Stimulated activated CD4-positive, alpha-beta T cell treated with anti-CD3 and anti-CD28 coated beads, Interleukin-1b, Interleukin-23, amount 100 ng/mL, for 24 hours (primary cell): ENCODE data around the gene RDH5.

Source experiments
- DNase-seq, 4 experiments: peaks; one replicate each; pipeline ENCODE4 v3.0.0-alpha.2; 2020; ENCODE audit warnings: low read depth in 4 of 4, low spot score in 1 of 4

RDH5 gene

DNA sequence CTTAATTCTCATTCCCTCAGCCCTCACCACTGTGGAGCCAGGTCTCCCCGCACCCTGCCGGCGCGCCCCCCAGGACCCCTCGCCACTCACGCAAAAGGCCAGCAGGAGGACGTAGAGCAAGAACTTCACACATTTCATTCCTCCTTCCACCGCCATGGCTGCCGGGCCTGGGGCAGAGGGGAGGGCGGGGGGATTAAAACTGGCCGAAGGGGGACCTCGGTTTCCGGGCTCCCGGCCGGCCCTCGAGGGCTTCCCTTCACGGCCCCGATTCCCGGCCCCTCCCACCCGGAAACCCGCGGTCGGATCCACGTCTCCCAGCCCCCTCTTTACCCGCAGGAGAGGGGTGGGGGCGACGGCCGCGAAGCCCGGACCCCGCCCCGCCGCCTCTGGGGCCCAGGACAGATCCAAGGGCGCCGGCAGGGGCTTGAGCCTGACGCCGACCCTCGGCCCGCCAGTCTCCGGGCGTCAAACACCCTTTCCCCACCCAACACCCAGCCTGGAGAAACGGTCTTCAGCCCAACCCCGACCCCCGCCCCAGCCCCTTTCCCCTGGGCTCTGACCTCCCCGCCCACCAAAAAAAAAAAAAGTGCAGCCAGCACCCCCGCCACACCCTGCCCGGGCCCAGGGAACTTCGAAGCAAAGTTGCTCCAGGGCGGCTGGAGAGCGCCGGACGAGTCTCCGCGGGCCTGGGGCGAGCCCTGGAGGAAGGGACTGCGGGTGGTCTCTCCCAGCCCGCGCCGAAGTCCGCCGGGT is 8.2 kb downstream of the RDH5 start:
- DNase-seq, result no peak

DNA sequence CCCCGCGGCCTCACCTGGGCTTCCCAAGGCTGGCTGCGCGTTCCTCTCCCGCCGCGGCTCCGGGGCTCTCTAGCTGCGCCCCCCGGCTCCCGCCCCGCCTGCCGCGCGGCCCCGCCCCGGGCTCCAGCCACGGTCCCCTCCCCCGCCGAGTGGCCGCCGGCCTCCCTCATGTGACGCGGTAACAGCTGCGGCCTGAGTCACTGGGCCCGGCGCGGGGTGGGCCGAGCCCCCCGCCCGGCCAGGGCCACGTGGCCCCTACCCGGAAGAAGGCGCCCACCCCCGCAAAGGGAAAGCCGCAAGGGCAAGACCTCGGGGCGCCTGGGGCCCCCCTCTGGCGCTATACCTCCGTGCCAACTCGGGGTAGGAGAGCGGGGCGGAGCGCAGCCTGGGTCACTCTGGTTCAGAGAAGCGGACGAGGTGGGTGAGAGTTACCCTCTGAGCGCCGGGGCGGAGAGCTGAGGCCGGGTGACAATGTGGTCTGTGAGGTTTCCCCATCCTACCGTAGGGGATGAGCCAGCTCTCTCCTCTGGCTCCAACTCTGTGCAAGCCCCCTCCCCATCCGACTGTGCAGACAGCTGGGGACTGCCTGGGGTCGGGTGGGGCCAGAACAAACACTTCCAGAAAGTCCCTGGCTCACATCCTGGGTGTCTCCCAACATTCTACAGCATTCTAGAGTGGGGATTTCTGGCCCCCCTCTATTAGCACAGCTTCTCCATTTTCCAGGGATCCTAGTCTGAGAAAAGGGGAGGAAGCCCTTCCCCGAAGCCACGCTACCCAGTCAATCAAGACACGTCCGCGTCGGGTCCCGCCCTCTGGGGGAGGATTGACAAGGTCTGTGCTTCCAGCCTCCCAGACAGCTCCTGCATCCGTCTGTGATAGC is 9.0 kb downstream of the RDH5 start, which contains the start of gene CD63:
TSS of gene CD63 (minus strand) at position 71 of the 880 bp plus-strand sequence. CDS start 668 bp downstream, outside the sequence.
- DNase-seq, result peak in 3 of 4 experiments; percentile 47 to 74 (median 61)

DNA sequence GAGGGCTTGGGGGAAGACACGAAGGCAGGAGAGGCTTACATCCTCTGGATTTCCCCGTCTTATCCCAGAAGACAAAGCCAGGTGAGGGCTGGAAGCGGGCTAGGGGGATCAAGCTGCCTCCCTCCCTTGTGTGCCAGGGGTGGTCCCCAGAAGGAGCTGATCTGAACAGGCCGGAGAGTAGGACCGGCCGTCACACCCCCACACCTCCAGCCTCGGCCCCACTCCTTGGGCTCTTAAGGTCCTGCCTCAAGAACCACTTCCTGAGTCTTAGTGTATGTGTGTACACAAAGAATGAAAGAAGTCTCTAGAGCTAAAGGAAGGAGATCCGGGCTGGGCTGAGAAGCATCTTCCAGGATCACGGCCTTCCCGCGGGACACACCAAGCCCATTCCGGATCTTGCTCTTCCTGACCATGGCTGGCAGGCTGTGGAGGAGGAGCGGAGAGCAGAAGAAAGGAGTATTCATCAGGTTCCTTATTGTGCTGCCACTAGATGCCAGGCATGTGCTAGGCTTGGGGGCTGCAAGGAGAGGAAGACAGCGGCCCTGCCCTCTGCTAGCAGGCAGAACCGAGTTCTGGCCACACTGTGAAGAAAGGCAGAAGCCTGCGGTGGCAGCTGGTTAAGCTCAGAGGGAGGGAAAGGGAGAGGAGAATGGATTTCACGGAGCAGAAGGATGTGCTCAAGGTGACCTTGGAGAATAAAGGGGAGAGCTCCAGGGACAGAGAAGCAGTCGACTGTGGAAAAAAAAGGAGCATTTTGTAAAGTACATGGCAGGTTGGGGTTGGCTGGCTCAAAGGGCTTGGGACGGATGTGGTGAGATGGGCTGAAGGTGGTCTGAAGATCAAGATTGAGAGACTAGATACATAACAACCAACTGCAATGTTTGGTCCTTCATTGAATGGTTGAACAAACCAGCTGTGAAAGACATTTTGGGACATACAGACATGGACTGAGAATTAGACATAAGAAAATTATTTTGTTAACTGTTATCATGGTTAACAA is 9.9 kb downstream of the RDH5 start:
- DNase-seq, result no peak

DNA sequence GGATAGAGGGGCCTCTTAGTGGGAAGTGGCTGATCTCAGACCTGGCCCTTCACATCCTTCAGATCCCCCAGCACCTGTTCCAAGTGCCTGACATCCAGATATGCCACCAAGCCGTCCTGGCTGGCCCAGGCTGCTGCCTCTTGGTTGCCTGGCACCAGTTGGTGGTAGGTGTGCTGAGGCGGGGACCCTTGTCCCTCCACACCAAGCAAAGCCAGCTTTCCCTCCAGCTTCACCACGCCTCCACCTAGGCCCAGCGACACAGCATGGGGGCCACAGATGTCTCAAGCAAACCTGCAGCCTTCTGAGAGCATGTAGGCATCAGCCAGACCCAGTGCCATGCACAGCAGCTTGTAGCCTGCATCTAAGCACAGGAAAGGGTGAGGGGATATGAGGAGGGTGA is 12.1 kb downstream of the RDH5 start:
- DNase-seq, result no peak

DNA sequence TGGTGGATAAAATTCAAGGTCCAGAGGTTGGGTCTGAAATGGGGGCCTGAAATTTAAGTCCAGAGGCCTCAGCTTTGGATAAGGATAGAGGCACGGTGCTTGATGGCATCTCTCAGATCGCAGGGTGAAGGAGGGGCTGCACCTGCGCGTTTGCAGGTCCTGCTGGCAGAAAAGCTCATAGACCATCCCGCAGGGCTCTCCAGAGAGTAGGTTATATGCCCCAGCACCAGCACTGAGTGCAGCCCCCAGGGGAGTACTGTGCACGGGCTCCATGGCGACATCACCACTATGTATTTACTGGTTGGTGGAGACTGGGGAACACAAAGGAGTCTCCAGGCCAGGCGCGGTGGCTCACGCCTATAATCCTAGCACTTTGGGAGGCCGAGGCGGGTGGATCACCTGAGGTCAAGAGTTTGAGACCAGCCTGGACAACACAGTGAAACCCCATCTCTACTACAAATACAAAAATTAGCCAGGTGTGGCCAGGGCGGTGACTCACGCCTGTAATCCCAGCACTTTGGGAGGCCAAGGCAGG is 12.9 kb downstream of the RDH5 start:
- no peak for DNase-seq

DNA sequence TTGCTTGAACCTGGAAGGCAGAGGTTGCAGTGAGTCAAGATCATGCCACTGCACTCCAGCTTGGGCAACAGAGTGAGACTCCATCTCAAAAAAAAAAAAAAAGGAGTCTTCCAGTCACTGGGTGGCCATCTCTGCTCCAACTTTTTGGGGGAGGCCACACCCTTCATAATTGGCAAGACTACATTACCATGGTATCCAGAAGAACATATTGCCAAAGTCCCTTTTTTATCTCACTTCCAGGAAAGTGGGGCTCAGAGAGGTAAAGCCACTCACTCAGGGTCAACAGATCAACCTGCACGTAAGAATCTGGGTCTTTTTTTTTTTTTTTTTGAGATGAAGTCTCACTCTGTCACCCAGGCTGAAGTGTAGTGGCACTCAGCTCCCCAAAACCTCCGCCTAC is 13.7 kb downstream of the RDH5 start:
- DNase-seq, result no peak

DNA sequence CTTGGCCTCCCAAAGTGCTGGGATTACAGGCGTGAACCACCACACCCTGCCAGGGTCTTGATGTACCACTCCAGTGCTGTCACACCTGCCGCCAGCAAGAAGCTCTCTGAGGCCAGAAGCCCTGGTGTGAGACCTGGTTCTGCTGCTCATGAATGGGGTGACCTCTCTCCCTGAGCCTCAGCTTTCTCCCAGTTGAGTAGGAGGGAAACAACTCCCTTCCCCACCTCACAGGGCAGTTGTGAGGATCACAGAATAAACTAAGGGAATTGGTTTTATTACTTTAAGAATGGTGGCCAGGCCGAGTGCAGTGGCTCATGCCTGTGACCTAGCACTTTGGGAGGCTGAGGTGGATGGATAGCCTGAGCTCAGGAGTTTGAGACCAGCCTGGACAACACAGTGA is 14.4 kb downstream of the RDH5 start:
- DNase-seq, result no peak

DNA sequence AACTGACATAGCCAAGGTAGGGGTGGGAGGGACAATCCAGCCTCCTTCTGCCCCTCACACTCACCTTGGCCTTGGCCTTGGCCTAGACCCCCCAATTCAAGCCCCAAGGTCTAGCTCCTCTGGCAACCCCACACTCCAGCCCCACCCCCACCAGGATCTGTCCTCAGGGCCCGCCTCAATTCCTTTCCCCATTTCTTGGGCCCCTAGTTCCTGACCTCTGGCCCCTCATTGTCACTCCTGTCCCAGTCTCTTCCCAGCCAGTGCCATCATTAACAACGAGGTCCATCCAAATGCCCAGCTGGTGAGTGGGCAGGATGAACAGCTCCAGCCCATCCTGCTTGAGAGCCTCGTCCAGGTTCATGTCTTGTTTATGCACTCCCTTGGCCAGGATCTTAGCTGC is 15.9 kb downstream of the RDH5 start:
- no peak for DNase-seq

DNA sequence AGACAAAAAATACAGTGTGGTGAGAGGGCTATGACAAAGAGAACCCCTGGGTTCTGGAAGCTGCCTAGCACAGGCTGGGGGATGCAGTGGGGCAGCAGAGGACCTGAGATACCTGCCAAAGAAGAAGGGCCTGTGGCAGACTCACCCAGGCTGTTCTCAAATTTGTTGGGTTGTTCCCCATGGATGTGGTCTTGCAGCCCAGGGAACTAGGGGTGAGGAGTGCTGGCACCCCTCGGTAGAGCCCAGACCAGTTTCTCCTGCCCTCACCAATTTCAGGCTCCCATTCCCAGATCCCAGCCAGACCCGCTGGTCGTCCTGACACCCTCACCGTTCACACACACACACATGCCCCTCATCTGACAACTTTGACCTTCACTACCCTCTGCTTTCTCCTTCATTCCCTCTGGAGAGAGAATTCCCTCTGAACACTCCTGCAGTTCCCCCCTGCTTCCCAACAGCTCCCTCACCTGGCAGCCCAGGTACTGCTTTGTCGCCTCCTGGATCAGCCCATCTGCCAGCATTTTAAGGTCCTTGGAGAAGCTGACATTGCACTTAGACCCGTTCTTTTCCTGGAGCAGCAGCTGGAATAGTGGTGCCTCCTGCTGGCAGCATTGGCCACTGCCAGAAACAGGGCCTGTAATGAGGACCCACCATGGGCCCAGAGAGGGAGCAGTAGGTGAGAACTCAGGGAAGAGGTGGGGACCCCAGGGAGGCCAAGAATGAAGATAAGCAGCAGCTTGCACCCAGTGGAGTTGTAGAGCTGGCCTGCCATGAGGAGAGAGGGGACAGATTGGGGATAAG is 16.8 kb downstream of the RDH5 start:
- DNase-seq, result peak in 1 of 4 experiments; percentile 58

DNA sequence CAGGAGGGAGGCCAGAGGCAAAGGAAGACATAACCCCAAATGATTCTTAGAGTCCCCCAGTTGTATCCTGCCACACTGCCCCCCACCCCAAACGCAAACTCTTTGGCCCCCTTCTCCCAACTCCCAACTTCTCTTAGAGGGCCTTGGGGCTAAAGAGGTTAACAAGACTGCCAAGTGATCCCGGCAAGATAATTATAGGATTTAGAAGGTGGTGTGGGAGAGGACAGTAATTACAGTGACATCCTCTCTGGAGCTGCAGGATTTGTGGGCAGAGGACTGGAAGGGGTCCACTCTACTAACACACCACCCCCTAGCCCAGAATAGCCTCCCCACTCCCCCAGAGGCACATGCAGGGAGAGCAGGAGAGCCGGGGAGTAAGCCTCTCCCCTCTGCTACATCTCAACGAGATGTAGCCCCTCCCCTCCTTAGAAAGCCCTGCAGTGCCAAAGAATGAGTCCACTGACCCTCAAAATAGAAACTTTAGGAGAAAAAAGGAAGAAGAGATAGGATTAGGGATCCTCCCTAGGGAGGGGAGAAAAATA is 17.5 kb downstream of the RDH5 start:
- DNase-seq, result no peak

DNA sequence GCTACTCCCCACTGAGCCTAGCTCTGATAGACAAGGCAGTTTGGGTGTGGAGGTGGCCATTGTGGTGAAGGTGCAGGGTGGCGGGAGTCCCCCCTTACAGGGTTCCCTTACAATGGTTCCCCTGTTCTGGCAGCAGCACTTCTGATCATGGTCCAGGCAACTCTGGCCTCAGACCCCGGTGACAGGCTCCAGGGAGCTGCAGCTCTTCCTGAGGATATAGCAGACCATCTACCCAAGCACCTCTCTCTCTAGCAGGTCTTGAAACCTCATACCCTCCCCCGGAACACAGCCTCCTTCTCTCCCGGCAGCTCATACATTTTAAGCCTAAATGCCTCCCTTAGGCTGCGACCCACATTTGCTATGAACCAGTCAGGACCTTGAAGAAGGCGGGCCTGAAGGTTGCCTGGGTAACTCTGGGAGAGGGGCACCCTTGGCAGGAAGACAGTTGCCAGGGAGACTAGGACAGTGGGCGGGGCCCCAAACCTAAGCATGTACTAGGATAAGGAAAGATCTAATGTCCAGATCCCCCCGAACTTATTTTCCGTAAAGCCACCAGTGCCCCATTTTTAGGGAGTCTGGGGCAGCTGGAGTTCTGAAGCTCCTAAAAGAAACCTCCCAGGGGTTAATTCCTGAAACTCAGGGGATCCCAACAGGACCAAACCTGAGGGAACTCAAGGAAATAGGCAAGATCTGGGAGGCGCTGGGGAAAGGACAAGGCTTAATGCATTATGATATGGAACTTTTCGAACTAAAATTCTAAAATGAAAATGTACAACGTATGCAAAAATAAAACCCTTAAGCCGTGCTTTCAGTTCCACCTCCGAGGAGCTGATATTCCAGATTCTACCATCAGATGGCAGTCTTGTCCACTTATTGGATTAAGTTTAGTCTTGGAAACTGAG is 18.2 kb downstream of the RDH5 start:
- peak; percentile 66 to 84 (median 76) for DNase-seq

DNA sequence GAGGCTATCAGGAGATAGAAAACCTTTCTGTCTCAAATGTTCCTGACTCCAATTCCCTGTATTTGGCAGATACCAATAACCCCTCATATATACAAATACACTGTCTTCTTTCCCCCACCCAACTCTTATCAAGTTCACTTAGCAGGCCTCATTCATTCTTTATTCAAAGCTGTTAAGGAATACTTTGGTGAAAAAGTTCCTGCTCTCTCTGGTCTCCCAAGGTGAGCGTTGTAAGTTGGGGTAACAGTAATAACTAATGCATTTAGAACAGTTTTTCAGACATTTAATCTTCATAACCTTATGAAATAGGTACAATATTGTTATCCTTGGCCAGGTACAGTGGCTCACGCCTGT is 18.8 kb downstream of the RDH5 start:
- no peak for DNase-seq

DNA sequence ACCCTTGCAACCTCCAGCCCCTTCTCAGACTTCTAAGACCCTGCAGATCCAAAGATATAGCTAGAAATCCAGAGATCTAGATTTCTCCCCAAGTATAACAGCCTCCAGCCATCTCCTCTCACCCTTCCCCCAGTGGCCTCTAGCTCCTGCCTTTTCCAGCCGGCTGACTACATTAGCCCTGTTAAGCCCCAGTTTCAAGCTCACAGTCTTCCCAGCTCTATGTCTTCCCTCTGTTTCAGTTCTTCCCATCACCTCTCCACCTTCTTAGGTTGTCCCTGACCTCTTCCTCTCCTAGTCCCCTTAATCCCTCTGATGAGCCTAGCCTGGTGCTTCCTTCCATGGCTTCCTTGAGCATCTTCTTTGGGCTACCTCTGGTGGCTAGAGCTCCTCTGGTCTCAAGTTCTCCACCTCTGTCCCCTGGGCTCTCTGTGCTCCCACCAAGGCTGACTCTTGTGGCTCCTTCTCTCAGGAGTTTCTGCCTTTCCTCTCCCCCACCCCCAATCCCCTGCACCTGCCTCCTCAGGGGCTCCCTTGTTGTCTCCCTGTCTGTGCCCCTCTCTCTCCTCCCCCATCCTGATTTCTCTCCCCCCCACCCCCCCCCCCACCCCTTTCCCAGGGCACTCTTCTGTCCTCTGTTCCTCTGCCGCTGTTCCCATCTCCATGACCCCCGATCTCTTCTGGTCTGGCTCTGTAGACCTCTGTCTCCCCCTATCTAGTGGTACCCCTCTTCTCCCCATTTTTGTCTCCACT is 21.9 kb downstream of the RDH5 start:
- DNase-seq, result no peak

DNA sequence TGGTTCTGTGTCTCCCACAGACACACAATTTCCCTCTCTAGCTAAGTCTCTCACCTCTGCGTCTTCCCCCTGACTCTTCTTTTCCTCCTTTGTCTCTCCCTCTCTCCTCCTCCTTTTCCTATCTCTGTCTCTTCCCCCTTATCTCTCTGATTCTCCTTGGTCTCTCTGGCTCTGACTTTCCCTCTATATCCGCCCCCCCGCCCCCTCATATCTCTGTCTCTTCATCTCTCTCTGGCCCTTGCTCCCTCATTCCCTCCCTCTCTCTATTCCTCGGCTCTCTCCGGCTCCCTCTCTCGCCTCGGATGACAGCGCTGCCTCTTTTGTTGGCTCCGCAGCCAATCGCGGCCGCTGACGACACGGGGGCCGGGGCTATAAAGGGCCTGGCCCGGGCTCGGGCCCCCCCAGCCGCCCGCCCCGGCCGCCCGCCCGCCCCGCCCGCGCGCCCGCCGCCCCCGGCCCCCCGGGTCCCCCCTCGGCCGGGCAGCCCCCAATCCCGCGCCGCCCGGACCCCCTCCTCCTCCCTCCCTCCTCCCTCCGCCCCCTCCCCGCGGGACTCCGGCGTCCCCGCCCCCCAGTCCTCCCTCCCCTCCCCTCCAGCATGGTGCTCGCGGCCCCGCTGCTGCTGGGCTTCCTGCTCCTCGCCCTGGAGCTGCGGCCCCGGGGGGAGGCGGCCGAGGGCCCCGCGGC is 22.7 kb downstream of the RDH5 start, which contains the start of gene GDF11:
TSS of gene GDF11 (plus strand) at position 404 of the 687 bp plus-strand sequence. CDS start at position 599, 195 bp downstream.
- peak in 3 of 4 experiments; percentile 47 to 72 (median 67) for DNase-seq

DNA sequence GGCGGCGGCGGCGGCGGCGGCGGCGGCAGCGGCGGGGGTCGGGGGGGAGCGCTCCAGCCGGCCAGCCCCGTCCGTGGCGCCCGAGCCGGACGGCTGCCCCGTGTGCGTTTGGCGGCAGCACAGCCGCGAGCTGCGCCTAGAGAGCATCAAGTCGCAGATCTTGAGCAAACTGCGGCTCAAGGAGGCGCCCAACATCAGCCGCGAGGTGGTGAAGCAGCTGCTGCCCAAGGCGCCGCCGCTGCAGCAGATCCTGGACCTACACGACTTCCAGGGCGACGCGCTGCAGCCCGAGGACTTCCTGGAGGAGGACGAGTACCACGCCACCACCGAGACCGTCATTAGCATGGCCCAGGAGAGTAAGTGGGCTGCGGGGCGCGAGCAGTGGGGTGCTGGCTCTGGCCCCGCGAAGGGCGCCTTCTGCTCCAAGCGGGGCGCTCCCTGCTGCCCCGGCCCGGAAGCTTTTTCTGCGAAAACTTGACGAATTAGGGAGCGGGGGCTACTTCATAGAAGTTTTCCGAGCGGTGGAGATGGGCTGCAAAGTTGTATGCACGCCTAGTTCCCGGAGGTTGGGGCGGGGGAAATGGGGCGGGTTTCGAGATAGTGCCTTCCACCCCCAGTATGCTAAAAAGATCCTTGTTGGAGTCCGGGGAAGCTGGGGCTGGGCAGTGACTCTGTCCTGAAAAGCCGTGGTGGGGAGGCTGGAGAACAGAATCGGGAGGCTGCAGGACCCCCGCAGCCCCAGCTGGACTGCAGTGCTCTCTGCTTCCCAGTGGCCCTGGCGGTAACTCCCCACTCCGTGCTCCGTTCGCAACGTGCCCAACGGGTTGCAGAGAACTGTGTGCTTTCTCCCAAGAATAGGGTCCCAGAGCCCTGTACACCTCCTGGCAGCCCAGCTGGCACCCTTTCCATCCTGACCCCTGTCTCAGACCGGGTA is 23.5 kb downstream of the RDH5 start:
- no peak for DNase-seq
